ENCODE results near the gene TYW3.
"Not testable (repeated sequence)": the region's sequence is repeated elsewhere in the genome, so short reads cannot be mapped to it uniquely, and the experiment has no call there.

Gene TYW3

GRCh38 chr1:74716822-74717221 lies 16.1 kb upstream of the TYW3 start:
- no peak for DNase-seq (ENCODE audit: low read depth, low spot score)
- Histone ChIP-seq H3K36me3 (ENCODE audit: insufficient read depth, low read length) (peaks cover 29% of the 10 kb centered on the region), H3K9me3 (ENCODE audit: low read depth, low read length) (no peaks in the 10 kb centered on the region), H3K4me3 (no peak overlapping the region), H3K27ac (no peak overlapping the region), H3K9ac (ENCODE audit: insufficient read length) (no peak overlapping the region)
- TF ChIP-seq FOXP2 (optimal IDR thresholded peaks at IDR 0.05; ENCODE audit: control extremely low read depth, extremely low read length, insufficient read depth) (no peak), POLR2AphosphoS5 (IDR thresholded peaks at IDR 0.05; ENCODE audit: borderline replicate concordance, low read depth, low read length) (no peak), EZH2 (IDR thresholded peaks at IDR 0.05) (no peak)

- Histone ChIP-seq H3K9me3 (ENCODE audit: low read depth, low read length) (no peaks in the 10 kb centered on the region), H3K27ac (no peak overlapping the region), H3K9ac (ENCODE audit: insufficient read length) (no peak overlapping the region), H3K4me3 (no peak overlapping the region), H3K36me3 (ENCODE audit: insufficient read depth, low read length) (peaks cover 29% of the 10 kb centered on the region)
- no peak for DNase-seq (ENCODE audit: low read depth, low spot score)
- no peak for TF ChIP-seq POLR2AphosphoS5 (IDR thresholded peaks at IDR 0.05; ENCODE audit: borderline replicate concordance, low read depth, low read length)
- TF ChIP-seq EZH2 (IDR thresholded peaks at IDR 0.05) = no peak
- TF ChIP-seq FOXP2 (optimal IDR thresholded peaks at IDR 0.05; ENCODE audit: control extremely low read depth, extremely low read length, insufficient read depth) = no peak
Observed at GRCh38 chr1:74717626-74718025, 15.3 kb upstream of the TYW3 start.

- DNase-seq (ENCODE audit: low read depth, low spot score) = no peak
- Histone ChIP-seq H3K9me3 (ENCODE audit: low read depth, low read length) (no peaks in the 10 kb centered on the region), H3K27ac (no peak overlapping the region), H3K36me3 (ENCODE audit: insufficient read depth, low read length) (peaks cover 11% of the 10 kb centered on the region), H3K9ac (ENCODE audit: insufficient read length) (no peak overlapping the region), H3K4me3 (no peak overlapping the region)
- no peak for TF ChIP-seq POLR2AphosphoS5 (IDR thresholded peaks at IDR 0.05; ENCODE audit: borderline replicate concordance, low read depth, low read length)
- no peak for TF ChIP-seq EZH2 (IDR thresholded peaks at IDR 0.05)
Observed at GRCh38 chr1:74726063-74726462, 6.9 kb upstream of the TYW3 start.

- Histone ChIP-seq H3K27ac (no peak overlapping the region), H3K4me3 (no peak overlapping the region), H3K9me3 (ENCODE audit: low read depth, low read length) (no peaks in the 10 kb centered on the region), H3K9ac (ENCODE audit: insufficient read length) (no peak overlapping the region), H3K36me3 (ENCODE audit: insufficient read depth, low read length) (peaks cover 6% of the 10 kb centered on the region)
- TF ChIP-seq EZH2 (IDR thresholded peaks at IDR 0.05) (no peak), POLR2AphosphoS5 (IDR thresholded peaks at IDR 0.05; ENCODE audit: borderline replicate concordance, low read depth, low read length) (no peak), FOXP2 (optimal IDR thresholded peaks at IDR 0.05; ENCODE audit: control extremely low read depth, extremely low read length, insufficient read depth) (no peak)
- DNase-seq (ENCODE audit: low read depth, low spot score) = no peak
Observed at GRCh38 chr1:74728736-74729135, 4.2 kb upstream of the TYW3 start.

- H3K9ac ChIP-seq (ENCODE audit: insufficient read length) = no peak overlapping the region
- H3K27ac ChIP-seq = no peak overlapping the region
- TF ChIP-seq EZH2 (IDR thresholded peaks at IDR 0.05) = no peak
- TF ChIP-seq FOXP2 (optimal IDR thresholded peaks at IDR 0.05; ENCODE audit: control extremely low read depth, extremely low read length, insufficient read depth) = no peak
- TF ChIP-seq POLR2AphosphoS5 (IDR thresholded peaks at IDR 0.05; ENCODE audit: borderline replicate concordance, low read depth, low read length) = no peak
- H3K4me3 ChIP-seq = no peak overlapping the region
- no peaks in the 10 kb centered on the region; the same call in 1 of the 2 replicates for H3K36me3 ChIP-seq (ENCODE audit: insufficient read depth, low read length)
- no peaks in the 10 kb centered on the region for H3K9me3 ChIP-seq (ENCODE audit: low read depth, low read length)
- DNase-seq (ENCODE audit: low read depth, low spot score) = no peak
Observed at GRCh38 chr1:74729741-74730478, 3.0 kb upstream of the TYW3 start.

- DNase-seq (ENCODE audit: low read depth, low spot score) = no peak
- Histone ChIP-seq H3K9ac (ENCODE audit: insufficient read length) (no peak overlapping the region), H3K27ac (no peak overlapping the region), H3K4me3 (no peak overlapping the region), H3K9me3 (ENCODE audit: low read depth, low read length) (no peaks in the 10 kb centered on the region), H3K36me3 (ENCODE audit: insufficient read depth, low read length) (peaks cover 2% of the 10 kb centered on the region)
- TF ChIP-seq POLR2AphosphoS5 (IDR thresholded peaks at IDR 0.05; ENCODE audit: borderline replicate concordance, low read depth, low read length) (no peak), FOXP2 (optimal IDR thresholded peaks at IDR 0.05; ENCODE audit: control extremely low read depth, extremely low read length, insufficient read depth) (no peak), EZH2 (IDR thresholded peaks at IDR 0.05) (no peak)
Observed at GRCh38 chr1:74731399-74732052, 1.4 kb upstream of the TYW3 start.

GRCh38 chr1:74732071-74732946 lies 643 bp upstream of the TYW3 start:
- not testable (repeated sequence) for DNase-seq (ENCODE audit: low read depth, low spot score); H3K36me3 ChIP-seq (ENCODE audit: insufficient read depth, low read length); H3K27ac ChIP-seq; H3K9me3 ChIP-seq (ENCODE audit: low read depth, low read length)
- Histone ChIP-seq H3K9ac (ENCODE audit: insufficient read length) (peak overlapping the region; percentile 94), H3K4me3 (peak overlapping the region; percentile 85)

All from SK-N-MC (cell line).